HG02763 (cell line): ENCODE measurements around the gene MPO.

Source experiments
- ATAC-seq: cut with Tn5 transposase; IDR thresholded peaks from one replicate; pipeline ENCODE4 v1.9.1; 2021; ENCODE audit warnings: mild to moderate bottlenecking, moderate library complexity; ENCODE audit not compliant: unreplicated experiment

Gene MPO

DNA sequence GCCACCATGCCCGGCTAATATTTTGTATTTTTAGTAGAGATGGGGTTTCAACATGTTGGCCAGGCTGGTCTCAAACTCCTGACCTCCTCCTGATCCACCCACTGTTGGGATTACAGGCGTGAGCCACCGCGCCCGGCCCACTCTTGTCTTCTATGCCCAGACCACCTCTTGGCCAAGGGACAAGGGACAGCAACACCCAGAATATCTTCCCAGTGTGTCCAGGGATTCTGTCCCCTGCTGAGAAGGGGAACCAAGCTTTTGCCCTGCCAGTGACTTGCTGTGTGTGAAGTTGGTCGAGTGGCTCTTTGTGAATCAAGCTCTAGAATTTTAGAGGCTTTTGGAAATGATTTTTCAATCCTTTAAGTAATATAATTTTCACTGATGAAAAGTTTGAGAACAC is 1.7 kb upstream of the MPO start:
- no peak for ATAC-seq

DNA sequence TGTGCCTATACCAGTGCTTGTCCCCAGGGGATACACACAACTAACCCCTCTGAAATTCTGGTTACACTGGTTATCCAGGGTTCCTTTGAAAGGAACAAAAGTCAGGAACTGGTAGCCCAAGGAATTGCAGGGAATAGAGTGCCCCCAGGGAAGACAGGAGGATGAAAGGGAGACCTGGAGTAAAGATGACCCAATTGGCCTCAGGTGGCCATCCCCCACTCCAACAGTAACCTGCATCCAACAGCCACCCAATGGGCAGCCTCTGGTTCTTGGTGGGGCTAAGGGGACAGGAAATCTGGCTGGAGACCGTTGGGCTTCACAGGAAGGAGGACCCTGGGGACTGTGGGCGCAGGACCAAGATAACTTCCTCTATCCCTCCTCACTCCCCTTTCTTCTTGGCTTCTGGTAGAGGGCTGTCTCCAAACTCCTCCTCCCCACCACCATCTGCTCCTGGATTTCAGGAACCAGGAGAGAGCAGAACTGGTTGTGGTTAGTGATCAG is 826 bp upstream of the MPO start:
- no peak for ATAC-seq

DNA sequence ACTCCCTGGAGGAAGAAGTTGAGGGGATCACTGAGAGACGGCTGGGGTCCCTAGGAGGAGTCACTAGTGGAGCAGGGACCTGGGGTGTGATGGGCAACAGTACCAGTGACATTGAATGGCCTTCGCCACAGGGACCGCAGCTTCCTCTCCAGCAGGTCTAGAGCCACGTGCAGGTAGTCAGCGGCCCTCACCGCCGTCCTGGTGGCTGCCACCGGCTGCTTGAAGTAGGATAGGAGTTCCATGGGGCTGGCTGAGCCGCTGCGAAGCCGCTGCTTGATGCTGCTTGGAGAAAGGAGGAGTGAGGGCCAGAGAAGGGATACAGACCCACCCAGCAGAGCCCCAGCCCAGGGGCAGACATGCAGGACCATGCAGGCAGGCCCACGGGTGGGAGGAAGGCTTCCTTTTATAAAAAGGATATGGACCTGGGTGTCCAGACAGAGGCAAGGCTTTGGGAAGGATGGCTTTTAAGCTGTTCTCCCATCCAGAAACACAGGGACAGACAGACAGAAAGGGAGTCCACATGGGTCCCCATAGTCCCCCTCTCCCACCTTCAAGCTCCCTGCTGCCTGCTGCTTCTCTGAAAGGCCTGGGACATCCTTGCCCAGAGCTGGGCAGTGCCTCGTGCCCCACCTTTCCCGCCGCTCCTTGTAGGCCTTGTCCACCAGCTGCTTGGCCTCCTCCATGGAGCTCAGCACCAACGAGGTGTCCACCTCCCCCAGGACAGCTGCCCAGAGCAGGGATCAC is 827 bp downstream of the MPO start:
- no peak for ATAC-seq

DNA sequence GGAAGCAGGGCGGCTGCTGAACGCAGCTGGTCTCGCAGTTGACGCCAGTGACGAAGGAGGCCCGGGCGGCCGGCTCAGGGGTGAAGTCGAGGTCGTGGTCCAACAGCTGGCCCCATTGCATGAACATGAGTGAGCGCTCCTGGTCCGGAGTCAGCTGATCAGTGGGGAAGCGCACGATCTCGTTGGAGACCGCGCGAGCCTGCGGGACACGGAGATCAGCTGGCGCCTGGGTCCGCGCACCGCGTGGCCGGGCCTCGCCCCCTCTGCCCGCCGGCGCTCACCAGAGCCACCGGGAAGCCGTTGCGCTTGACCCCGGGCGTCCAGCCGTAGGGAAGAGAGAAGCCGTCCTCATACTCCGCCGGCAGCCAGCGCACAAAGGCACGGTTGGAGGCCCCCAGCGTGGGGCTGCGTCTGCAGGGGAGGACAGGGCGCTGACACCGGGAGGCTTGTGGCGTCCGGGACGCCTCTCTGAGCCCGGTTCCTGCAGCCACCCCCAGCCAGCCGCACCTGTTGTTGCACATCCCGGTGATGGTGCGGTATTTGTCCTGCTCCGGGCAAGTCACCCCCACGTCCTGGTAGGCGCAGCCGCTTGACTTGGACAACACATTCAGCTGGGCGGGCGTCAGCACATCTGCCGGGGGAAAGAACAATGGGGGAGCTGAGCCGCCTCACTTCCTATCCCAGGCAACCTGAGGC is 1.6 kb downstream of the MPO start:
- ATAC-seq = no peak

DNA sequence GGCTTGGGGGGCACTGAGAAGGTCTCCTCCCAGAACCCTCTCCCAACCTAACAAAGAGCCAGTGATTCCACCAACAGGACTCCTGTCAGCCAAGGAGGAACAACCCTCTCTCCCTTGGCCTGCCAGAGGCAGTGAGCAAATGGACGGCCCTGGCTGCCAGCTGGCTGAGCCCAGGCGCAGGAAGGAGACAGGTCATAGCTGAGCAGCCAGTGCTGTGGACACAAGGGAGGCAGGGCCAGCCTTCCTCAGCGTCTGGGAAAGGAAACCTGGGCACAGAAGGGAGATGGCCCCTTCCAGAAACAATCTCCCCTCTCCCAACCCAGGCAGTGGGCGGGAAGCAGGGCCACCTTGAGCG is 2.1 kb downstream of the MPO start:
- ATAC-seq = no peak

DNA sequence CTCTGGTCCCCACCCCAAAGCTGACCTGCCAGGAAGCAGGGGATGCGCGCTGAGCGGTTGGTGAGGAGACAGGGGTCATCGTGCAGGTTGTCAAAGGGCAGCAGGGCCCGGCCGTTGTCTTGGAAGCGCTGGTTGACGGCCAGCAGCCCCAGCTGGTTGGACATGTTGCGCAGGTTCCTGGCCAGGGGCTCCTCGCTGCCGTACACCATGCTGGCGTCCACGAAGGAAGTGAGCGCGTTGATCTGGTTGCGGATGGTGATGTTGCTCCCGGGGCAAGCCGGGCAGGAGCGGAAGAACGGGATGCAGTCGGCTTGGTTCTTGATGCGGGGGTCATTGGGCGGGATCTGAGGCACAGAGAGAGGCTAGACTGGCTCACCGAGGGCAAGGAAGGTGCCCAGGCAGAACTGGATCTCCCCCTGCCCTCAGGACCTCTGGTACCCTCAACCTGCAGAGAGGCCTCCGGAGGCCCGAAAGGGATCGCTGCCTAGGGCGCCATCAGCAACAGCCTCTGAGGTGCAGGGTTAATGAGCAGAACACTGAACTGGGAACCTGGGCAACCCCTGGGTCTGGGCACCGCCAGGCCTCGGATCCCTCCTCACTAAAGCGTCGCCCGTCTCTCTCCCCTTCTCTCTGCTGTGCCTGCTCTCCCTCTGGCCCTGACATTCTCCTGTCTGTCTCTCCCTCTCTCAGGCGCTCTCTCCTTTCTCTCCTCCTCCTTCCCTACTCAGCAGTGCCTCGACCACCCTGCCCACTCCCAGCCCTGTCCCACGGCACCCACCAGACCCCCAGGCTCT is 2.7 kb downstream of the MPO start:
- ATAC-seq = no peak

DNA sequence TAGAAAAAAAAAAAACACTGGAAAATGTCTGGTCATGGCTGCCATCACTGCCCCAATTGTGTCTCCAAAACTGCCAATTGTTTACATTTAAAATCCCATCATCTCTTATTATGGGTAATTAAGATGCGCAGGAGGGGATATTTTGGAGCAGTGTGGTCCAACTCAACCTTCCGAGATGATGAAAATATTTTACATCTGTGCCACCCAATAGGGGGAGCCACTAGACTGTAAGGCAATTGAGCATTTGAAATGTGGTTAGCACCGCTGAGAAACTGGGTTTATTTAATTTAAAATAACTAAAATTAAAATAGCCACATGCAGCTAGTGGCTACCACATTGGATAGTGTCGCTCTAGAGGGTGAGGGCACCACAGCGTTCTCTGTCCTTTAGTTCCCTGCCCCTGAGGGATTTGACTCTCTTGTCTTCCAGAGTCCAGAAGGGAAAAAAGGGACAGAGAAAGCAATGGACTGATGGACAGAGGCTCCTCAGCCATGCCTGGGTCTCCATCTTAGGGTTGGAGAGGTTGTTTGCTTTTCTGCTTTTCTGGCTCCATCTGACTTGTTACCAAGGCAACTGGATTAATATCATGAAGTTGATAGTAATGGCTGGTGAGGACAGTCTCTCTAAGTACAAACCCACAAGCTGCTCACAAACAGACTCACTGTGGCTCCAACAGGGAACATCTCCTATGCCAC is 3.5 kb downstream of the MPO start:
- ATAC-seq = no peak

DNA sequence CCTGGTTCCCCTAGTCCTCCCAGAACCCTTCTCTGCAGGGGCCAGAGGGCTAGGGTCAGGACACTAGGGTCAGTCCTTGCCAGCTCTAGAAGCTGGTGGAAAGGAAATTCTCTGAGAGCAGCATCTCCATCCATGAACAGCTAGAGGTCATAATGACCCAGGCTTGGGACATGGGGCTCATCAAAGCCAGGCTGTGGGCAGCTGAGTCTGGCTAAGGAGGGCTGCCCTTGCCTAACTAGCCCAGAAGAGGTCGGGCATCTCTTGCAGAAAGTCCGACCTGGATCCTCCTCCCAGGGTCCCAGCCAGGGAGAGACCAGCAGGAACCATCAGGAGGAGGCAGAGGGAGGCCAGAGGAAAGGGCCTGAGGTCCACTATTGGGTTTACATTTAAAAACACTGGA is 4.3 kb downstream of the MPO start:
- no peak for ATAC-seq

DNA sequence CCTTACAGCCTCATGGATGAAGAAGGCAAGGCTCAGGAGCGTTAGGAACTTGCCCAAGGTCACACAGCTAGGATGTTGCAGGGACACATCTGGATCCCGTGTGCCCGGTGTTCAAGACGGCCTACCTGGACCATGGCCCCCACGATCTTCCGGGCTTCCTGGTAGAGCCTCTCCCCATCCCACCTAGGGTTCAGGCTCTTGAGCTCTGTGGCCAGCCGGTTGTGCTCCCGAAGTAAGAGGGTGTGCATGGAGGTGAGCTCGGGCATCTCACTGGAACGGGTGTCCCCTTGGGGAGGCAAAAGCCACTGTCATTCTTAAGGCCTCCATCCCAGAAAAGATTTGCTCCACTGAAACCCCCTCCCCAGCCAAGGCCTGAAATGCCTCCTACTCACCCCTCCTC is 5.3 kb downstream of the MPO start:
- ATAC-seq = no peak

DNA sequence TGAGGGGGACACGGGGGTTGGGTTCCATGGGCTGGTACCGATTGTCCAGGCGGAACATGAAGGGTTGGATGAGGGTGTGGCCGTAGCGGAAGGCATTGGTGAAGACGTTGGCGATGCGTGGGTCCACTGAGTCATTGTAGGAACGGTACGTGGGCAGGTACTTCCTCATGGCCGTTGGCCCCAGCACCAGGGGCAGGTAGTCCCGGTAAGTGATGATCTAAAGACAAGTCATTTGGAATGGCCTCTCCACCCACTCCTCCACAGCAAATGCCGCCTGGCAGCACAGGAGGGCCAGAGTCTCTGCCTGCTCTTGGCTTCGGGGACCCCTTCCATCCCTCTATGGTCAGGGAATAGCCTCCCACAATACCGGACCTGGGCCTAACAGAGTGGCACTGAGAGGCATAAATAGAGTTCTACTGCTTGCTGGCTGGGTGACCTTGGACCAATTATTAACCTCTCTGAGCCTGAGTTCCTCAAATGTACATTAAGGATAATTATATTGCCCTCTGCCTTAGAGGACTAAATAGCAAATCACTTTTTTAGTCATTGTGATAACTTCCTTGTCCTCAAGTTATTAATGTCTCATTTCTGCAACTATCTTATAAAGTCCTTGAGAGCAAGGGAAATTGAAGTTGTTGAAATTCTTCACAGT is 7.2 kb downstream of the MPO start:
- no peak for ATAC-seq

DNA sequence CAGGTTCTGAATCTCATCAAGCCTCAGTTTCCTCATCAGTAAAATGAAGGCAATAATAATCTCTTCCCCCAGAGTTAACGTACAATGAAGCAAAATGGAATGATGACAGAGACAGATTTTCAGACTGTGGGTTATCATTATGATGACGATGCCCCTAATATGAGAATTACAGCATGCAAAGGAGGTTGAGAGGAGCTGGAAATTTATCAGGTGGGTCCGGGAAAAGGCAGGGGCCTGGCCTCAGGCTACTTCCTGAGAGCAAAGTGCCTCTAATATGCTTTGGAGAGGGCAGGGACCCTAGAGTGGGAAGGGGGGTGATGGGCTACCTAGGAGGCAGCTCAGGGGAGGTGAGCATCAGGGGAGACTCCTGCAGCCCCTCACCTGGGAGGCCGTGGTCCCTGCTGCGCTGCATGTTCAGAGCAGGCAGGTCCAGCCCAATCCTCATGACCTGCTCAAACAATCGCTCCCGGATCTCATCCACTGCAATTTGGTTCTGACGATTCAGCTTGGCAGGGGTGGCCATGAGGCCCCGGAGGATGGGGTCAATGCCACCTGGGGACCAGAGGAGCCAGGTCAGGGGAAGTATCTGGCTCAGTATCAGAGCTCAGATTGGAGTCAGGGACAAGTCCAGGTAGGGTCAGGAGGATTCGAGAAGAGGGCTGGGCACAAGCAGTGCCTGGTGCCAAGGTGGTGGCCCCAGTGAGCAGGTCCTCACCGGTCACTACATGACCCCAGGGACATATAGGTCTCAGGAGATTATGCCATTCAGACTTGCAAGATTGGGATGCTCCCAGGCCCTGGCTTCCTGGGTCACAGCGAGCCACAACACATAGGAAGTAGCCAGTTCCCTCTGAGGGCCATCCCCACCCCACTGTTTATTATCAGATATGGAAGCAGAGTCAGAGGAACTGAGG is 8.1 kb downstream of the MPO start:
- ATAC-seq = no peak

DNA sequence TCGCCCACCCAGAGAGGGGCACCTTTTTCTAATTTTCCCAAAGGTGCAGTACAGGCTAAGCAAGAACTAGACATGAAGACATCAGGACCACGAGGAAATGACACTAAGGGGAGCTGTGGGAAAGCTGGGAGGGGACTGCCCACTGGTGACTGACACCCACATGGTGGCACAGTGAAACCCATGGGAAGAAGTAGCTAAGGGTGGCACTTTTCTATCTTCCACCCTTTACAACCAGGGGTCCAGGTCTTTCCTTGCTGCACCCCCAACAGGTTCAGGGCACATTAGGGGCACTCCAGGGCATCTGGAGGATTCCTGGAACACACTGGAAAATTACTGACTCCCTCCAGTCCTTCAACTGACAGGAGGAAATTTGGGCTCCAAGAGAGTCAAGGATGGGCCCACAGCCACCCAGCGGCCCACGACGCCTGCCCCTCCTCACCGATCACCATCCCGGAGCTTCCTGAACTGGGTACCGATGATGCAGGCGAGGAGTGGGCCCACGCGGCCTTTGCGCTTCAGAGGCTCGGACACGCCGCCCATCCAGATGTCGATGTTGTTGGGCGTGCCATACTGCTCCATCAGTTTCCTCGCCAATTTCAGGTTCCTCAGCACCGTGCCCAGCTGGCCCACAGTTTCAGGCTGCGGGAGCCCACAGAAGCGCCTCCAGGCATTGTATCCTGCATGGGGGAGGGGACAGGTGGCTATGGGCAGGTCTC is 9.4 kb downstream of the MPO start:
- ATAC-seq = no peak

DNA sequence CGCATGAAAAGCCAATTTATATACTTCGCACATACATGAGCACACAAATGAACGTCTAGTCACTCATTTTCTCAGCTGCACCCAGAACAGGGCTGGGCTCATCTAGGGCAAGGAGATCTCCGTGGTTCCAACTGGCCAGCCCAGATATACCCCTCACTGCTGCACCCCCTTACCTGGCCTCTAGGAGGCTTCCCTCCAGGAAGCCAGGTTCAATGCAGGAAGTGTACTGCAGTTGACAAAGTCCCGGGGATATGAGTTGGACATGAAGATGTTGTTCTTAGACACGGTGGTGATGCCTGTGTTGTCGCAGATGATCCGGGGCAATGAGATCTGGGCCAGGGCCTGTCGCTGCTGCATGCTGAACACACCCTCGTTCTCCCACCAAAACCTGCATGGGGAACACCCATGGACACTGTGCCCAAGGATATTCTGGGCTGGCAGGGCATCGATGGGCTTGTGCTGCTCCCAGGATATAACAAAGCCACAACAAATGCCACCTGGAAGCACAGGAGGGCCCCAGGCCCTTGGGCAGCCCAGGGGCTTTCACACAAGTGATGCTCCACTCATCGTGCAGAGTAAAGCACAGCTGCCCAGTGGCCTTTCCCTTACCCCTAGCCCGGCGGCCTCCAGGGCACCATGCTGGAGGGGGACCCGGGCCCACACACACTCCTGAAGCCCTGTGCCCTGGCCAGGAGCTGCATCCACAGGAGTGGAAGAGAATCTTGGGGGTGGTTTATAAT is 10.1 kb downstream of the MPO start:
- no peak for ATAC-seq

DNA sequence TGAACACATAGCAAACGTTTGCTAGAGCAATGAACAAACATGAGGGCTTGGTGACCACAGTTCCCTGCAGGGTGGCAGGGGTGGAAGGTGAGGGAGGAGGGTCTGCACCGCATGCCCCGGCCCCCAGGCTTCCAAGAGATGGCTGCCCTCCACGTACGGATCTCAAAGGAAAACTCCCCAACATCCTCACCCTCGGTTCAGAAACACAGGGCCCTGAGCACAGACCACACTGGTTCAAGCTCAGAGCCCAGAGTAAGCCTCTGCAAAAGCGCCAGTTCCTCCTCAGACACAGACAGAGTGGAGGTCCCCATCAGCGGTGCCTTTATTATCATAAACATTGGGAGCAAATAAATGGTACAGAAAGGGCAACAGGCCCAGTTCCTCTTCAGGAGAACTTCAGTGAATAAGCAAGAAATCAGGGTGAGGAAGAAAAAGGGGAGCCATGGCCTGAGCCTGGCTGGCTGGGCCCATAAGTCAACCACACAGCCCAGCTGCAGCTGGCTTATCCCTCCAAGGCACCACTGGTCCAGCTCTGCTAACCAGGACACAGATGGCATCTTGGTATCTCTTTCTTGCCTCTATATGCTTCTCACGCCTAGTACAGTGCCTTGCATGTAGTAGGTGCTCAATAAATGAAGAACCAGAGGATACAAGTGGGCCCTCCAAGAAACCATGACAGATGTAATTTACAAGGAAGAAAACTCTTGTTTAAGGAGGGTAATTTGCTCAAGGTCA is 11.0 kb downstream of the MPO start:
- no peak for ATAC-seq

DNA sequence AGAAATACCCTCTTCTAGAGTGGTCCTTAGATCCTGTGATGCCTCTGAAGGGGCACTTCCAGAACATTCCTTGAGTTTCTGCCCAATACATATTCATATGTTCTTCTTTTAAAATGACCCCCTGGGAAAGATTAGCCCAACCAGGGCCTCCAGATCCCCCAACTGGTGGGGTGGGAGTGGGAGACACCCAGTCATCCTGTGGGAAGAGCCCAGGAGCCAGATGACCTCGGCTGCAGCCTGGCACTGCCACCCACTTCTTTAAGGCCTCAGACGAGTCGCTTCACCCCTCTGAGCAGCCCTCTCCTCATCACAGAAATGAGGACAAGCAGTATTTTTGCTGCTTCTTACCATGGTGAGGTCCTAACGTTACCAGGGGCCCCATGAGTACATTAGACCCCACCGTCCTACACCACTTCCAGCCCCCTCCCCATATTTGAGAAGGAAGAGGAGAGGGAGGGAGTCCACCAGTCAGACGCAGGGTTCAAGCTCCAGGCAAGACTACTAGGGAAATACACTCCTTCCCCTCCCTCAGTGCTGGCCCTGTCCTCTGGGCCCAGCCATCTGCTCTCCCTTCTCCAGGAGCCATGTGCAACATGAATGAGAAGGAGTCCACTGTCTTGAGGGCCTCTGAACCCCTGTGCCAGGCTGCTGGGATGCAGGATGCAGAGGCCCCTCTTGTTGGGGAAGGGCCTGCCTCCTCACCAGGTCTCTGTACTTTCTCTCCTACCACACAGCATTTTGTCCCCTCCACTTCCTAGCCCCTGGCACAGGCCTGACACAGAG is 11.8 kb downstream of the MPO start:
- ATAC-seq = no peak

DNA sequence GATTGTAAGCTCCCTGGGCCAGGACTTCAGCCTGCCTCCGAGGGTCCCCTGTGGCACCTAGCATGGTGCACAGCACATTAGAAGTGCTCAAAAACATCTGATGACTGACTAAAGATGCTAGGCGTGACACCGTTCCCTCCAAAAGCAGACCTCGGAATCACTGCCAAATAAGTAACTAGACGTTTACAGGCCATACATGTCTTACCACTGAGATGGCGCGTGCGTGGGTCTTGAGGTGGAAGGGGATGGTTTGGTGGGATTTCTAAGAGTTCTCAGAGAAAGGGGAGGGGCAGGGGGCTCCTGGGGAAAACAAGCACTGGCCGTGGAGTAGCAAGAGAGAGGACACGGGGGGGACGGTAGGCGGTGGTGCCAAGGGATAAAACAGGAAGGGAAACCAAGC is 12.4 kb downstream of the MPO start:
- ATAC-seq = no peak
